Osteocyte (in vitro differentiated cells): Measurements from ENCODE around the gene COL10A1. TPM values are rescaled to one million over a fixed set of nuclear protein-coding genes. Genes with fewer than 3 reads are reported as not detected.

Source experiments
- DNase-seq: peaks from one replicate; pipeline ENCODE4 v3.0.0; 2021; ENCODE audit warnings: mixed read lengths; ENCODE audit not compliant: unreplicated experiment; ENCODE audit errors: extremely low spot score
- H3K27ac Mint-ChIP-seq: one replicate; pipeline ENCODE4 v1.8.0; 2021; ENCODE audit warnings: mild to moderate bottlenecking, mixed read lengths; ENCODE audit not compliant: unreplicated experiment
- H3K27me3 Mint-ChIP-seq: one replicate; pipeline ENCODE4 v1.8.0; 2021; ENCODE audit warnings: mixed read lengths; ENCODE audit not compliant: unreplicated experiment
- H3K36me3 Mint-ChIP-seq: one replicate; pipeline ENCODE4 v1.8.0; 2021; ENCODE audit warnings: mixed read lengths; ENCODE audit not compliant: unreplicated experiment
- H3K4me1 Mint-ChIP-seq: one replicate; pipeline ENCODE4 v1.8.0; 2021; ENCODE audit warnings: mixed read lengths; ENCODE audit not compliant: unreplicated experiment
- H3K4me3 Mint-ChIP-seq: one replicate; pipeline ENCODE4 v1.8.0; 2021; ENCODE audit warnings: mild to moderate bottlenecking, moderate library complexity, mixed read lengths; ENCODE audit not compliant: unreplicated experiment
- H3K9me3 Mint-ChIP-seq: one replicate; pipeline ENCODE4 v1.8.0; 2021; ENCODE audit warnings: mixed read lengths; ENCODE audit not compliant: unreplicated experiment
- CTCF ChIP-seq: fragments of 200-600 bp; sonication (generic); IDR thresholded peaks from 2 replicates; pipeline ENCODE4 v1.5.0; 2021; ENCODE audit warnings: antibody characterized with exemption, mild to moderate bottlenecking, moderate library complexity
- total RNA-seq: library from RNA; stranded (reverse); gene quantifications from 2 replicates; pipeline ENCODE4 v1.2.1, GENCODE V29; 2021

COL10A1 gene
- total RNA-seq, 1 donor from 2014 or later: not detected

GRCh38 chr6:116157391-116157790, 31.5 kb upstream of the COL10A1 start:
- H3K4me1 Mint-ChIP-seq: peaks cover 7% of the 10 kb centered on the region
- no peaks in the 10 kb centered on the region for H3K27me3 Mint-ChIP-seq
- H3K4me3 Mint-ChIP-seq: no peak overlapping the region
- no peak overlapping the region for H3K27ac Mint-ChIP-seq
- peaks cover 5% of the 10 kb centered on the region for H3K9me3 Mint-ChIP-seq
- H3K36me3 Mint-ChIP-seq: peaks cover 4% of the 10 kb centered on the region
- TF ChIP-seq CTCF: no peak
- DNase-seq: no peak

GRCh38 chr6:116156405-116157326, 30.7 kb upstream of the COL10A1 start:
- no peak for TF ChIP-seq CTCF
- Mint-ChIP-seq H3K27me3 (no peaks in the 10 kb centered on the region), H3K36me3 (peaks cover 4% of the 10 kb centered on the region), H3K9me3 (peaks cover 5% of the 10 kb centered on the region), H3K27ac (no peak overlapping the region), H3K4me1 (peaks cover 9% of the 10 kb centered on the region), H3K4me3 (no peak overlapping the region)
- DNase-seq: no peak

- no peaks in the 10 kb centered on the region for H3K9me3 Mint-ChIP-seq
- no peak overlapping the region for H3K4me3 Mint-ChIP-seq
- no peaks in the 10 kb centered on the region for H3K36me3 Mint-ChIP-seq
- peaks cover 5% of the 10 kb centered on the region for H3K4me1 Mint-ChIP-seq
- no peak for TF ChIP-seq CTCF
- no peak for DNase-seq
- H3K27ac Mint-ChIP-seq: no peak overlapping the region
- no peaks in the 10 kb centered on the region for H3K27me3 Mint-ChIP-seq
Measured at GRCh38 chr6:116154887-116155286, 29.0 kb upstream of the COL10A1 start.

- Mint-ChIP-seq H3K9me3 (no peaks in the 10 kb centered on the region), H3K27me3 (no peaks in the 10 kb centered on the region), H3K4me1 (peaks cover 5% of the 10 kb centered on the region), H3K27ac (no peak overlapping the region), H3K4me3 (no peak overlapping the region), H3K36me3 (no peaks in the 10 kb centered on the region)
- TF ChIP-seq CTCF: no peak
- no peak for DNase-seq
Measured at GRCh38 chr6:116152620-116153019, 26.7 kb upstream of the COL10A1 start.

GRCh38 chr6:116145803-116146675, 20.1 kb upstream of the COL10A1 start:
- no peak for DNase-seq
- H3K9me3 Mint-ChIP-seq: no peaks in the 10 kb centered on the region
- TF ChIP-seq CTCF: no peak
- H3K4me3 Mint-ChIP-seq: no peak overlapping the region
- H3K36me3 Mint-ChIP-seq: no peaks in the 10 kb centered on the region
- no peaks in the 10 kb centered on the region for H3K27me3 Mint-ChIP-seq
- peaks cover 28% of the 10 kb centered on the region for H3K4me1 Mint-ChIP-seq
- H3K27ac Mint-ChIP-seq: no peak overlapping the region
